ENCODE measurements around the gene IL17RA.

DNA sequence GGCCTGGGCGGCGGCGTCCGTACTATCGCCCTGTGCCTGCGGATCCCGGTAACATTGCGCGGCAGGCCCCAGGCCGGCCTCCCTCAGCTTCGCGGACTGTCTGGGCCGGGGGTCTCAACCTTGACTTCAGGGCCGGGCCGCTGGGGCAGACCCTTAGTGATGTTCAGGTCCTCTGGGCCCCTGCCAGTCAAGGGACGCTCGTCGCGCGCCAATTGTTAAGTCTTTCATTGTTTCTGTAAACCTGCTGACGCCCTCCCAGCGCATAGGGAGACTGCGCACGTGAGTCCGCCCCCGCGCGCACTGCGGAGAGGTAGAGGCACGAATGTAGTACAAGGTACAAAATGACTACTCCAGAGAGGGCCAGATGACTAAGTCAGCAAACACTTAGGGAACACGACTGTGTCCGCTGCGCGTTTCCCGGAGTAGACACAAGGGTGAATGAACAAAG, 74.7 kb downstream of the IL17RA start:
- TF ChIP-seq, protein P1, sequence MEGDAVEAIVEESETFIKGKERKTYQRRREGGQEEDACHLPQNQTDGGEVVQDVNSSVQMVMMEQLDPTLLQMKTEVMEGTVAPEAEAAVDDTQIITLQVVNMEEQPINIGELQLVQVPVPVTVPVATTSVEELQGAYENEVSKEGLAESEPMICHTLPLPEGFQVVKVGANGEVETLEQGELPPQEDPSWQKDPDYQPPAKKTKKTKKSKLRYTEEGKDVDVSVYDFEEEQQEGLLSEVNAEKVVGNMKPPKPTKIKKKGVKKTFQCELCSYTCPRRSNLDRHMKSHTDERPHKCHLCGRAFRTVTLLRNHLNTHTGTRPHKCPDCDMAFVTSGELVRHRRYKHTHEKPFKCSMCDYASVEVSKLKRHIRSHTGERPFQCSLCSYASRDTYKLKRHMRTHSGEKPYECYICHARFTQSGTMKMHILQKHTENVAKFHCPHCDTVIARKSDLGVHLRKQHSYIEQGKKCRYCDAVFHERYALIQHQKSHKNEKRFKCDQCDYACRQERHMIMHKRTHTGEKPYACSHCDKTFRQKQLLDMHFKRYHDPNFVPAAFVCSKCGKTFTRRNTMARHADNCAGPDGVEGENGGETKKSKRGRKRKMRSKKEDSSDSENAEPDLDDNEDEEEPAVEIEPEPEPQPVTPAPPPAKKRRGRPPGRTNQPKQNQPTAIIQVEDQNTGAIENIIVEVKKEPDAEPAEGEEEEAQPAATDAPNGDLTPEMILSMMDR (IDR thresholded peaks at IDR 0.05) = no peak
- TF ChIP-seq POLR2A (IDR thresholded peaks at IDR 0.05) = no peak
